ENCODE measurements around the gene MRPS15. TPM values are rescaled to one million over a fixed set of nuclear protein-coding genes. Genes with fewer than 3 reads are reported as not detected.

The MRPS15 gene
- total and polyA plus RNA-seq, 4 donors, result 41.8 to 95.0 (median 59.8) TPM

DNA sequence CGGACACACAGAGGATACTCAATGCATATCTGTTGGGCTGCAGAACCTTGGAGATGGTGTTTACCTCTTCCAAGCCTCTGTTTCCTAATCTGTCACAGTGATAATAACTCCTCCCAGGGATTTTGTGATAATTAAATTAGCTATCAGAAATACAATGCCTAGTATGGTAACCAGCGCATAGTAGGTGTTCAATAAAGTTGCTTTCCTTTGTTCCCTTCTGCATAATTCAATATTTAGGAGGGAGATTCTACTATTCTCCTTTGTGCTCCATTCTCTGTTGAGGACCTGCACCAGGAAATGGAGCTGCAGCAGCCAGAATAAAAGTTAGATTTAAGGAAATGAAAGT is 21.9 kb upstream of the MRPS15 start:
- Histone ChIP-seq H3K27me3 (ENCODE audit: control insufficient read depth in 4 of 4, insufficient read depth in 4 of 4, low read length in 3 of 4) (no peaks in the 10 kb centered on the region), H3K9ac (ENCODE audit: low read depth in 1 of 2, low read length in 2 of 2) (no peak overlapping the region), H3K4me3 (ENCODE audit: low read depth in 1 of 3, low read length in 3 of 3) (no peak overlapping the region), H3K36me3 (ENCODE audit: control insufficient read depth in 4 of 4, insufficient read depth in 3 of 4, low read depth in 1 of 4, low read length in 3 of 4) (no peaks in the 10 kb centered on the region), H3K27ac (ENCODE audit: low read depth in 1 of 2, low read length in 2 of 2) (peak overlapping the region; percentile 84 to 89), H3K4me1 (ENCODE audit: control insufficient read depth in 4 of 4, insufficient read depth in 4 of 4, low read length in 3 of 4) (peaks cover 3 to 16% (median 9%) of the 10 kb centered on the region in 4 donors), H3K9me3 (ENCODE audit: control insufficient read depth in 4 of 4, low read length in 3 of 4) (no peaks in the 10 kb centered on the region)
- DNase-seq (ENCODE audit: low spot score), result no peak
- TF ChIP-seq EGR1 (IDR thresholded peaks at IDR 0.05; ENCODE audit: low read depth in 2 of 2) (no peak), HNF4G (IDR thresholded peaks at IDR 0.05) (no peak), YY1 (IDR thresholded peaks at IDR 0.05) (no peak), RAD21 (IDR thresholded peaks at IDR 0.05) (no peak)
- 77% methylated on average over 2 of the region's 2 CpGs for WGBS

DNA sequence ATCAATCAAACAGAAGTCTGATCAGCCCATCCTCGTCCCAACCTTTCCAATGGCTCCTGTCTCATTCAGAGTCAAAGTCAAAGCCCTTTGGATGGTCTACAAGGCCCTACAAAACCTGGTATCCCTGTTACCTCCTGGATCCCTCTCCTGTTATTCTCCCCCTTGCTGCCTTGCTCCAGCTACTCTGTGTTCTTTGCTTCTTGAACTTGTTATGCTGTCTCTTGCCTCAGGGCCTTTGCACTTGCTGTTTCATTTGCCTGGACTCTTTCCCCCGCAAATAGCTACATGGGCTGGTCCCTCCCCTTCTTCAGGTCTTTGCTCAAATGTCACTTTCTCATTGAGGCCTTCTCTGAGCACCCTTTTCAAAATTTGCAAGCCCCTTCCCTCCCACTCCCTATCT is 19.9 kb upstream of the MRPS15 start:
- no peak overlapping the region for H3K4me3 ChIP-seq (ENCODE audit: low read depth in 1 of 3, low read length in 3 of 3)
- H3K9ac ChIP-seq (ENCODE audit: low read depth in 1 of 2, low read length in 2 of 2), result no peak overlapping the region
- no peaks in the 10 kb centered on the region for H3K36me3 ChIP-seq (ENCODE audit: control insufficient read depth in 4 of 4, insufficient read depth in 3 of 4, low read depth in 1 of 4, low read length in 3 of 4)
- peaks cover 3 to 16% (median 9%) of the 10 kb centered on the region in 4 donors for H3K4me1 ChIP-seq (ENCODE audit: control insufficient read depth in 4 of 4, insufficient read depth in 4 of 4, low read length in 3 of 4)
- TF ChIP-seq HNF4A (conservative IDR thresholded peaks at IDR 0.05) (no peak), JUND (IDR thresholded peaks at IDR 0.05) (no peak), GABPA (IDR thresholded peaks at IDR 0.05 in 1 of 2, conservative IDR thresholded peaks at IDR 0.05 in 1 of 2) (no peak), EGR1 (IDR thresholded peaks at IDR 0.05; ENCODE audit: low read depth in 2 of 2) (no peak), TAF1 (conservative IDR thresholded peaks at IDR 0.05) (no peak), YY1 (IDR thresholded peaks at IDR 0.05) (no peak), RAD21 (IDR thresholded peaks at IDR 0.05) (no peak), SP1 (IDR thresholded peaks at IDR 0.05) (no peak), RXRA (IDR thresholded peaks at IDR 0.05) (no peak)
- TF ChIP-seq, protein P1, sequence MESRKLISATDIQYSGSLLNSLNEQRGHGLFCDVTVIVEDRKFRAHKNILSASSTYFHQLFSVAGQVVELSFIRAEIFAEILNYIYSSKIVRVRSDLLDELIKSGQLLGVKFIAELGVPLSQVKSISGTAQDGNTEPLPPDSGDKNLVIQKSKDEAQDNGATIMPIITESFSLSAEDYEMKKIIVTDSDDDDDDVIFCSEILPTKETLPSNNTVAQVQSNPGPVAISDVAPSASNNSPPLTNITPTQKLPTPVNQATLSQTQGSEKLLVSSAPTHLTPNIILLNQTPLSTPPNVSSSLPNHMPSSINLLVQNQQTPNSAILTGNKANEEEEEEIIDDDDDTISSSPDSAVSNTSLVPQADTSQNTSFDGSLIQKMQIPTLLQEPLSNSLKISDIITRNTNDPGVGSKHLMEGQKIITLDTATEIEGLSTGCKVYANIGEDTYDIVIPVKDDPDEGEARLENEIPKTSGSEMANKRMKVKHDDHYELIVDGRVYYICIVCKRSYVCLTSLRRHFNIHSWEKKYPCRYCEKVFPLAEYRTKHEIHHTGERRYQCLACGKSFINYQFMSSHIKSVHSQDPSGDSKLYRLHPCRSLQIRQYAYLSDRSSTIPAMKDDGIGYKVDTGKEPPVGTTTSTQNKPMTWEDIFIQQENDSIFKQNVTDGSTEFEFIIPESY (IDR thresholded peaks at IDR 0.05), result no peak
- TF ChIP-seq, protein P2, sequence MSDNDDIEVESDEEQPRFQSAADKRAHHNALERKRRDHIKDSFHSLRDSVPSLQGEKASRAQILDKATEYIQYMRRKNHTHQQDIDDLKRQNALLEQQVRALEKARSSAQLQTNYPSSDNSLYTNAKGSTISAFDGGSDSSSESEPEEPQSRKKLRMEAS (IDR thresholded peaks at IDR 0.05), result no peak
- TF ChIP-seq, protein P3, sequence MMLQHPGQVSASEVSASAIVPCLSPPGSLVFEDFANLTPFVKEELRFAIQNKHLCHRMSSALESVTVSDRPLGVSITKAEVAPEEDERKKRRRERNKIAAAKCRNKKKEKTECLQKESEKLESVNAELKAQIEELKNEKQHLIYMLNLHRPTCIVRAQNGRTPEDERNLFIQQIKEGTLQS (IDR thresholded peaks at IDR 0.05), result no peak
- no peak overlapping the region for H3K27ac ChIP-seq (ENCODE audit: low read depth in 1 of 2, low read length in 2 of 2)
- WGBS, result 90% methylated on average over 2 of the region's 2 CpGs
- no peaks in the 10 kb centered on the region for H3K9me3 ChIP-seq (ENCODE audit: control insufficient read depth in 4 of 4, low read length in 3 of 4)
- H3K27me3 ChIP-seq (ENCODE audit: control insufficient read depth in 4 of 4, insufficient read depth in 4 of 4, low read length in 3 of 4), result no peaks in the 10 kb centered on the region
- no peak for DNase-seq (ENCODE audit: low spot score)

DNA sequence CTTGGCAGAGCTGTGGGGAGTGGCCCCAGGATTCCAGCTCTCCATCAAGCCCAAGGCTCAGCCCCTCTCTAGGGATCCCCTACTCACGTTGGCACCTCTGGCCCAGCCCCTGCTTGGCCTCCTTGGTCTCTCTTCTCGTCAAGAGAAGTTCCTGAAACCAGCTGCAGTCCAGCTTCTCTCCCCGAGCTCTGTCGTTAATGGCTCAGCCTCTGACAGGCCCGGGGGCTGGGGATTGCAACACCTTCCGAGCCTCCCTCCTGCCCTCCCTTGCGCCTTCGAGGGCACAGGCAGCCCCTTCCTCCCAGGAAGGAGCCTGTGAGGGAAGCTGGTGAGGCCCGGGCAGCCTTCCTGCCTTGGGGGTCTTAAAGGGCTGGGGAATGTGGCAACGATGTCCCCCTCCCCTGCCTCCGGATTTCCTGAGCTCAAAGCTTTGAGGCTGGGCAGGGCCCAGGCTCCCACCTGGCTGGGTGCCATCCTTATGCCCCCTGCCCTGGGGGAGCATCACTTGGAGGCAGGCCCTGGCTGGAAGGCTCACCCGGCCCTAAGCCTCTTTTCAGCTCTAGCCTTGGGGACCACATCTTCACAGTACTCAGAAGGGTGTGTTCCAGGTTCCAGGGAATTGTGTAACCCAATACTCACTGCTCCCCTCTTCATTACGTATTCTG is 18.7 kb upstream of the MRPS15 start, which contains the start of gene CSF3R:
TSS of gene CSF3R (minus strand) at position 190 of the 665 bp plus-strand sequence. CDS start 3,417 bp downstream, outside the sequence.
- peak within 1 kb of the TSS in 1 of 2 donors; percentile 20 for H3K27ac ChIP-seq (ENCODE audit: low read depth in 1 of 2, low read length in 2 of 2)
- H3K4me3 ChIP-seq (ENCODE audit: low read depth in 1 of 3, low read length in 3 of 3), result peak within 1 kb of the TSS in 1 of 3 donors; percentile 1
- H3K9me3 ChIP-seq (ENCODE audit: control insufficient read depth in 4 of 4, low read length in 3 of 4), result no peaks in the 10 kb centered on the region
- WGBS, result 70% methylated on average over 13 of the region's 13 CpGs
- H3K36me3 ChIP-seq (ENCODE audit: control insufficient read depth in 4 of 4, insufficient read depth in 3 of 4, low read depth in 1 of 4, low read length in 3 of 4), result no peaks in the 10 kb centered on the region
- H3K27me3 ChIP-seq (ENCODE audit: control insufficient read depth in 4 of 4, insufficient read depth in 4 of 4, low read length in 3 of 4), result no peaks in the 10 kb centered on the region
- no peak for DNase-seq (ENCODE audit: low spot score)
- H3K4me1 ChIP-seq (ENCODE audit: control insufficient read depth in 4 of 4, insufficient read depth in 4 of 4, low read length in 3 of 4), result peaks cover 3 to 16% (median 9%) of the 10 kb centered on the region in 4 donors
- H3K9ac ChIP-seq (ENCODE audit: low read depth in 1 of 2, low read length in 2 of 2), result no peak within 1 kb of the TSS
- TF ChIP-seq, protein P3 (IDR thresholded peaks at IDR 0.05), result no peak
- TF ChIP-seq, protein P4, sequence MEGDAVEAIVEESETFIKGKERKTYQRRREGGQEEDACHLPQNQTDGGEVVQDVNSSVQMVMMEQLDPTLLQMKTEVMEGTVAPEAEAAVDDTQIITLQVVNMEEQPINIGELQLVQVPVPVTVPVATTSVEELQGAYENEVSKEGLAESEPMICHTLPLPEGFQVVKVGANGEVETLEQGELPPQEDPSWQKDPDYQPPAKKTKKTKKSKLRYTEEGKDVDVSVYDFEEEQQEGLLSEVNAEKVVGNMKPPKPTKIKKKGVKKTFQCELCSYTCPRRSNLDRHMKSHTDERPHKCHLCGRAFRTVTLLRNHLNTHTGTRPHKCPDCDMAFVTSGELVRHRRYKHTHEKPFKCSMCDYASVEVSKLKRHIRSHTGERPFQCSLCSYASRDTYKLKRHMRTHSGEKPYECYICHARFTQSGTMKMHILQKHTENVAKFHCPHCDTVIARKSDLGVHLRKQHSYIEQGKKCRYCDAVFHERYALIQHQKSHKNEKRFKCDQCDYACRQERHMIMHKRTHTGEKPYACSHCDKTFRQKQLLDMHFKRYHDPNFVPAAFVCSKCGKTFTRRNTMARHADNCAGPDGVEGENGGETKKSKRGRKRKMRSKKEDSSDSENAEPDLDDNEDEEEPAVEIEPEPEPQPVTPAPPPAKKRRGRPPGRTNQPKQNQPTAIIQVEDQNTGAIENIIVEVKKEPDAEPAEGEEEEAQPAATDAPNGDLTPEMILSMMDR (IDR thresholded peaks at IDR 0.05; ENCODE audit: low read depth, low read length, missing input control), result no peak
- TF ChIP-seq YY1 (IDR thresholded peaks at IDR 0.05) (no peak), FOXA1 (IDR thresholded peaks at IDR 0.05) (no peak), RAD21 (IDR thresholded peaks at IDR 0.05) (no peak), EGR1 (IDR thresholded peaks at IDR 0.05; ENCODE audit: low read depth in 2 of 2) (no peak), NR2F2 (IDR thresholded peaks at IDR 0.05) (no peak), SP1 (IDR thresholded peaks at IDR 0.05) (no peak), HNF4G (IDR thresholded peaks at IDR 0.05) (no peak)
- TF ChIP-seq, protein P2 (IDR thresholded peaks at IDR 0.05), result no peak
- TF ChIP-seq, protein P1 (IDR thresholded peaks at IDR 0.05), result no peak
